Stimulated activated naive CD8-positive, alpha-beta T cell treated with anti-CD3 and anti-CD28 coated beads, Interleukin-15, Interleukin-2, amounts not matched to agents 100 ng/mL and 50 ng/mL, for 24 hours (primary cell): ENCODE data around the gene ABCG1.

Experiments used
- H3K27ac Mint-ChIP-seq: one replicate; pipeline ENCODE4 v1.8.0; 2021; ENCODE audit warnings: mild to moderate bottlenecking, mixed read lengths
- H3K27me3 Mint-ChIP-seq: one replicate; pipeline ENCODE4 v1.8.0; 2021; ENCODE audit warnings: mixed read lengths
- H3K36me3 Mint-ChIP-seq: one replicate; pipeline ENCODE4 v1.8.0; 2021; ENCODE audit warnings: low read depth, mixed read lengths
- H3K4me1 Mint-ChIP-seq: one replicate; pipeline ENCODE4 v1.8.0; 2021; ENCODE audit warnings: low read depth, mixed read lengths
- H3K4me3 Mint-ChIP-seq: one replicate; pipeline ENCODE4 v1.8.0; 2021; ENCODE audit warnings: mild to moderate bottlenecking, mixed read lengths
- H3K9me3 Mint-ChIP-seq: one replicate; pipeline ENCODE4 v1.8.0; 2021; ENCODE audit warnings: mixed read lengths

The ABCG1 gene

GRCh38 chr21:42319376-42319775 is 100.4 kb downstream of the ABCG1 start:
- H3K36me3 Mint-ChIP-seq, result no peaks in the 10 kb centered on the region
- no peak overlapping the region for H3K27ac Mint-ChIP-seq
- peaks cover 5% of the 10 kb centered on the region for H3K27me3 Mint-ChIP-seq
- H3K4me1 Mint-ChIP-seq, result peaks cover 10% of the 10 kb centered on the region
- no peak overlapping the region for H3K4me3 Mint-ChIP-seq
- no peaks in the 10 kb centered on the region for H3K9me3 Mint-ChIP-seq

- peaks cover 6% of the 10 kb centered on the region for H3K27me3 Mint-ChIP-seq
- no peaks in the 10 kb centered on the region for H3K36me3 Mint-ChIP-seq
- H3K4me1 Mint-ChIP-seq, result peaks cover 10% of the 10 kb centered on the region
- H3K27ac Mint-ChIP-seq, result no peak overlapping the region
- no peak overlapping the region for H3K4me3 Mint-ChIP-seq
- no peaks in the 10 kb centered on the region for H3K9me3 Mint-ChIP-seq
Measured at GRCh38 chr21:42319851-42320572, 101.1 kb downstream of the ABCG1 start.

DNA sequence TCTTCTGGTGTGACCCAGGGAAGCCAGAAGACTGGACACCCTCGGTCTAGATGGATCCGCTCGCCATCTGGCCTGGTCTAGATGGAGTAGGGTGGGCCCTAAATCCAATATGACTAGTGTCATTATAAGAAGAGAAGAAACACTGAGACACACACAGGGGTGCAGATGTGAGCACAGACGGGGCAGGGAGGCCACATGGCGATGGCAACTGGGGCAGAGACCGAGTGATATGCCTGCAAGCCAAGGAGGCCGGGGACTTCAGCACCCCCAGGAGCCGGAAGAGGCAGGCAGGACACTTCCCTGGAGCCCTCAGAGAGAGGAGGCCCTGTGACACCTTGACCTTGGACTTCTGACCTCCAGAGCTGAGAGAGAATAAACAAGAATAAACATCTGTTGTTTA is 101.9 kb downstream of the ABCG1 start:
- Mint-ChIP-seq H3K27ac (no peak overlapping the region), H3K4me1 (peaks cover 10% of the 10 kb centered on the region), H3K9me3 (no peaks in the 10 kb centered on the region), H3K36me3 (no peaks in the 10 kb centered on the region), H3K4me3 (no peak overlapping the region), H3K27me3 (peaks cover 9% of the 10 kb centered on the region)

DNA sequence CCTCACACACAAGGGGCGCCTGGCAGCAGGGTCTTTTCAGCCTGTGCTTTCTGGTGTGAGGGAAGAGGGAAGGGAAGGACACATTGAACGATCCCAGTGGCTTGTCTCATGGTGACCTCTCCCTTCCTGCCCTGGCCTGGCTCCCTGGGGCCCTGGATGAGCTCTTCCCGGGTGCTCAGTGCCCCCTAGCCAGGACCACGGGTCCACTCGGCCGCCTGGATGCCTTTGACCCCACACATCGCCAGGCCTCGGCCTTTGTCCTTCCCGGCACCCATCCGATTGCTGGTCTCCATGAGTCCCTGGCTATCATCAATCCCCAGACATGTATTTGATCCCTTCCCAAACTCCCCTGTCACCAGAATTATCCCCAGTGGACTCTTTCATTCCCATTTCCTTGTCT is 102.3 kb downstream of the ABCG1 start:
- Mint-ChIP-seq H3K4me3 (no peak overlapping the region), H3K27me3 (peaks cover 9% of the 10 kb centered on the region), H3K9me3 (no peaks in the 10 kb centered on the region), H3K27ac (no peak overlapping the region), H3K36me3 (no peaks in the 10 kb centered on the region), H3K4me1 (peaks cover 10% of the 10 kb centered on the region)

DNA sequence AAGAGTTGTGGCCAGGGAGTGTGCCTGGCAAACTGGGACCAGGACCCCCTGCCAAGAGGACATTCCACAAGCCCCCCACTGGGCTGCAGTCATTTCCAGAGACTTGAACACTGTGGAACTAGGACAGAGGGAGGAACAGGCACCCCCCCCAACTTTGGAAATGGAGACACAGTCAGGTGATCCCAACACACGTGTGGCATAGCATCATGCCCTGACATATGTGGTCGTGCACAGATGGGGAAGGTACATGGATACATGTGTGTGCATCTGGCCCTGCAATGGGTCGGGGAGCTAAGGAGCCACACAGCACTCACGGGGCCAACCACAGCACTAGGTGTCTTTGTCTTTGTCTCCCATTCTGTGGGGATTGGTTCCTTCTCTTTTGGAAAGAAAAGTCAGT is 102.9 kb downstream of the ABCG1 start:
- H3K9me3 Mint-ChIP-seq, result no peaks in the 10 kb centered on the region
- H3K36me3 Mint-ChIP-seq, result no peaks in the 10 kb centered on the region
- no peak overlapping the region for H3K27ac Mint-ChIP-seq
- H3K4me3 Mint-ChIP-seq, result no peak overlapping the region
- H3K4me1 Mint-ChIP-seq, result peaks cover 10% of the 10 kb centered on the region
- H3K27me3 Mint-ChIP-seq, result peaks cover 9% of the 10 kb centered on the region

DNA sequence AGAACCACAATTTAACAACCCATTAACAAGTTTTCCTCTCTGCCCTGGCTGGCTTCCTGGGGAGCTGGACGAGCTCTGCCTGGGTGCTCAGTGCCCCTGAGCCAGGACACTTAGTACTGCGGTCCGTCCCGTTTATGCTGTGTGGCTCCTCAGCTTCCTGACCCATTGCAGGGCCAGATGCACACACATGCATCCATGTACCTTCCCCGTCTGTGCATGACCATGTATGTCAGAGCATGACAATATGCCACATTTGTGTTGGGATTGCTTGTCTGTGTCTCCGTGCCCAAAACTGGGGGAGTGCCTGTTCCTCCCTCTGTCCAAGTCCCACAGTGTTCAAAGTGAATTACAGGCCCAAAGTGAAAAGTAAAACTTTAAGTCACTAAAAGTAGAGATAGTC is 106.0 kb downstream of the ABCG1 start:
- Mint-ChIP-seq H3K27ac (no peak overlapping the region), H3K9me3 (no peaks in the 10 kb centered on the region), H3K27me3 (peaks cover 9% of the 10 kb centered on the region), H3K4me1 (no peaks in the 10 kb centered on the region), H3K36me3 (no peaks in the 10 kb centered on the region), H3K4me3 (no peak overlapping the region)

DNA sequence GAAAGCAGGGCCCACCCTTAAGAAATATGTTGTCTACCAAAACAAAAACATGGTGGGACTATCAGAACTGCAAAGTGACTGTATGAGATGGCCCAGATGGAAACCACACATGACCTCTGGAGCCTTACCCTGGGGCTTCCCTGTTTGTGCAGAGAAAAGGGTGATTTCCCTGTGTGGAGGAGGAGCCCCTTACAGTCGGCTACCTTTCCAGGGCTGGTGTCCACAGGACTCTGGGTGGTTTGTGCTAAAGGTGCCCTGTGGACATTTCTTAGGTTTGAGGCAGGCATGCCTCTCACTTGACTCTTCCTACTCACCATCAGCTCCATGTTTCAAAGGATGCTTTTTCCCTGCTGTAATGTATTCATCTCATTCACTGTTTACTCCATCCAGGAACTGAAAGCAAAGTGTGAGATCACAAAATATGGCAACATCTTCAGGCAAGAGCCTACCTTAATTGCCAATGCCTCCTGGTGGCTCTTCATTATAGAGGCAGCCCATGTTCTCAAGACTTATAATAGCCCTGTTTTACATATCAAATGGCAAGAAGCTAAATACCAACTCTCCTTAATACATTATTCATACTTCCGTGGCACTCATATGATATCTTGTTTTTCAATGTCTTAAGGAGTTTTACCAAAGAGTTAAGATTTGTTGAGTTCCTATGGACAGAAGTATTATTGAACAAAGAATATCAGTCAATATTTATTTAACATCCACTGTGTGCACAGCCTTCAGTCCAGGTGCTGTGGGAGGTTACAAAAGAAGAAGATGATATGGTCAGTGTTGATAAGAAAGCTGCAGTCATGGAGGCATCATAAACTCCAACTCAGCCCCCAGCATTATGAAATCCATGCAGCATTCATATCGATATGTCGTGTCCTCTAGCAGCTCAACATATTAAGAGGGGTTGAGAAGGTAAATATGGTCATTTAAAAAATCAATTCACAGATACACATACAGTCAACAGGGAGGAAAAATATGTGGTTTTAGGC is 111.7 kb downstream of the ABCG1 start:
- no peak overlapping the region for H3K4me3 Mint-ChIP-seq
- H3K9me3 Mint-ChIP-seq, result peaks cover 5% of the 10 kb centered on the region
- peaks cover 5% of the 10 kb centered on the region for H3K27me3 Mint-ChIP-seq
- no peak overlapping the region for H3K27ac Mint-ChIP-seq
- H3K4me1 Mint-ChIP-seq, result no peaks in the 10 kb centered on the region
- no peaks in the 10 kb centered on the region for H3K36me3 Mint-ChIP-seq

DNA sequence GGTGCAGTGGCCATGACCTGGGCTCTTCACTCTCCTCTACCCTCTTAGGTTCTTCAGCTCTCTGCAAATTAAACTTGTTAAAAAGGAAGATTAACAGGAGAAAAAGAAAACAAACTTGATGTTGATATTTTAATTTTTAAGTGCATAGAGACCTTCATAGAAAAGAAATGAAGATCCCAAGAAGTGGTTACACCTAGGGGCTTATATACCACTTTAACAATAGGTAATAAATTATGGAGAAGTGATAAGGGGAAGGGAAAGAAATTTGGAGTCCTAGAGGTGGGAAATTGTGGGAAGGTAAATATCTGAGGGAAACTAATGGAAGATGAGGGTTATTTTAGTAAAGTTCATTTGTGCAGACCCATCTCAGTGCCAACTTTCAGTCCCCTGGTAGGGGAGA is 112.7 kb downstream of the ABCG1 start:
- Mint-ChIP-seq H3K36me3 (no peaks in the 10 kb centered on the region), H3K27me3 (peaks cover 3% of the 10 kb centered on the region), H3K4me3 (no peak overlapping the region), H3K27ac (no peak overlapping the region), H3K4me1 (no peaks in the 10 kb centered on the region), H3K9me3 (peaks cover 5% of the 10 kb centered on the region)

- Mint-ChIP-seq H3K27me3 (peaks cover 3% of the 10 kb centered on the region), H3K36me3 (no peaks in the 10 kb centered on the region), H3K9me3 (peaks cover 5% of the 10 kb centered on the region), H3K4me3 (no peak overlapping the region), H3K4me1 (peaks cover 3% of the 10 kb centered on the region), H3K27ac (no peak overlapping the region)
Measured at GRCh38 chr21:42332557-42333317, 113.8 kb downstream of the ABCG1 start.

DNA sequence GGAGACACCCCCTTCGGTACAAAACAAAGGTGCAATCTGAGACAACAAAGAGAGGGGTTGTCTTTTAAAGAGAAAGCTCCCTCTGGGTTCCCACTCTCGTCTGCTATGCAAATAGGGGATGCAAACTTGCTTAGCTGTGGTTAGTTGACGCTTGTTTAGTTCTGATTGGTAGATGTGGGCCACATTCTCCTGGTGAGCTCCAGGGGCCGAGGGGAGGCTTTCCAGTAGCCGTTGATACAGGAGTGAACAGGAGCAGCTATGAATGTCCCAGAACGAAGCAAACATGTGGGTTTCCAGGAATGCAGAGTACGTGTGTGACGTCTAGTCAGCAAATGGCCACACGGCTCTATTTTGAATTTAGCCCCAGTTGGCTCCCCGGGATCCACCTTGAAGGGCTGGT is 117.1 kb downstream of the ABCG1 start:
- H3K9me3 Mint-ChIP-seq, result peaks cover 3% of the 10 kb centered on the region
- H3K36me3 Mint-ChIP-seq, result no peaks in the 10 kb centered on the region
- no peak overlapping the region for H3K4me3 Mint-ChIP-seq
- H3K27me3 Mint-ChIP-seq, result peaks cover 3% of the 10 kb centered on the region
- H3K27ac Mint-ChIP-seq, result no peak overlapping the region
- peaks cover 8% of the 10 kb centered on the region for H3K4me1 Mint-ChIP-seq

DNA sequence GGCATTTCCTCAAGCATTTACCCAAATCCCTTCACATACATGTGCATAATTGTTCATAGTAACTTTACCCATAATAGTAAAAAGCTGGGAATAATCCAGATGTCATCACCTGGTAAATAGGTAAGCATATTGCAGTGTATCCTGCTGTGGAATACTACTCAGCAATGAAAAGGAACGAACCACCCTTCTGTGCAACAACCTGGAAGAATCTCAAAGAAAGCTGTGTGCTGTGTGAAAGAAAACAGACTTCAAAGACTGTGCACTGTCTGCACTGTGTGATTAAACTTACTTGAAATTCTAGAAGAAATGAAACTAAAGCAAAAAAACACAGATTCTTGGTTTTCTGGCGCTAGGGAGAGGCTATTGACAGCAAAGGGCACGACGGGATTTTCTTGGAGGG is 118.3 kb downstream of the ABCG1 start:
- no peaks in the 10 kb centered on the region for H3K9me3 Mint-ChIP-seq
- H3K4me3 Mint-ChIP-seq, result no peak overlapping the region
- peaks cover 8% of the 10 kb centered on the region for H3K4me1 Mint-ChIP-seq
- H3K36me3 Mint-ChIP-seq, result no peaks in the 10 kb centered on the region
- peak overlapping the region; percentile 37 for H3K27ac Mint-ChIP-seq
- H3K27me3 Mint-ChIP-seq, result peaks cover 3% of the 10 kb centered on the region

GRCh38 chr21:42337830-42338728 is 119.1 kb downstream of the ABCG1 start:
- peak overlapping the region; percentile 37 for H3K27ac Mint-ChIP-seq
- H3K4me3 Mint-ChIP-seq, result peak overlapping the region; percentile 23
- H3K27me3 Mint-ChIP-seq, result peaks cover 3% of the 10 kb centered on the region

GRCh38 chr21:42338729-42339715 is 120.1 kb downstream of the ABCG1 start:
- peaks cover 8% of the 10 kb centered on the region for H3K4me1 Mint-ChIP-seq
- no peaks in the 10 kb centered on the region for H3K36me3 Mint-ChIP-seq
- H3K27ac Mint-ChIP-seq, result no peak overlapping the region
- no peaks in the 10 kb centered on the region for H3K9me3 Mint-ChIP-seq
- H3K4me3 Mint-ChIP-seq, result no peak overlapping the region
- no peaks in the 10 kb centered on the region for H3K27me3 Mint-ChIP-seq

More at GRCh38 chr21:42337830-42338728, 119.1 kb downstream of the ABCG1 start:
- Mint-ChIP-seq H3K9me3 (no peaks in the 10 kb centered on the region), H3K36me3 (no peaks in the 10 kb centered on the region), H3K4me1 (peaks cover 8% of the 10 kb centered on the region)
